22Rv1 (cell line): ENCODE measurements around the gene TMTC1.

Source experiments
- CTCF ChIP-seq: fragments of 450-650 bp; IDR thresholded peaks from 2 replicates; pipeline ENCODE4 v1.5.1; 2017; ENCODE audit warnings: mild to moderate bottlenecking
- ZFX ChIP-seq: fragments of 450-650 bp; IDR thresholded peaks from 2 replicates; pipeline ENCODE4 v1.6.1; 2017; ENCODE audit warnings: antibody characterized with exemption, borderline replicate concordance

- TF ChIP-seq CTCF (no peak), ZFX (no peak)
Measured at GRCh38 chr12:29688914-29689313, 94.8 kb downstream of the TMTC1 start.
